Measurements from ENCODE around the gene GNAI2.
"Not testable (repeated sequence)": the region's sequence is repeated elsewhere in the genome, so short reads cannot be mapped to it uniquely, and the experiment has no call there.

Gene GNAI2

DNA sequence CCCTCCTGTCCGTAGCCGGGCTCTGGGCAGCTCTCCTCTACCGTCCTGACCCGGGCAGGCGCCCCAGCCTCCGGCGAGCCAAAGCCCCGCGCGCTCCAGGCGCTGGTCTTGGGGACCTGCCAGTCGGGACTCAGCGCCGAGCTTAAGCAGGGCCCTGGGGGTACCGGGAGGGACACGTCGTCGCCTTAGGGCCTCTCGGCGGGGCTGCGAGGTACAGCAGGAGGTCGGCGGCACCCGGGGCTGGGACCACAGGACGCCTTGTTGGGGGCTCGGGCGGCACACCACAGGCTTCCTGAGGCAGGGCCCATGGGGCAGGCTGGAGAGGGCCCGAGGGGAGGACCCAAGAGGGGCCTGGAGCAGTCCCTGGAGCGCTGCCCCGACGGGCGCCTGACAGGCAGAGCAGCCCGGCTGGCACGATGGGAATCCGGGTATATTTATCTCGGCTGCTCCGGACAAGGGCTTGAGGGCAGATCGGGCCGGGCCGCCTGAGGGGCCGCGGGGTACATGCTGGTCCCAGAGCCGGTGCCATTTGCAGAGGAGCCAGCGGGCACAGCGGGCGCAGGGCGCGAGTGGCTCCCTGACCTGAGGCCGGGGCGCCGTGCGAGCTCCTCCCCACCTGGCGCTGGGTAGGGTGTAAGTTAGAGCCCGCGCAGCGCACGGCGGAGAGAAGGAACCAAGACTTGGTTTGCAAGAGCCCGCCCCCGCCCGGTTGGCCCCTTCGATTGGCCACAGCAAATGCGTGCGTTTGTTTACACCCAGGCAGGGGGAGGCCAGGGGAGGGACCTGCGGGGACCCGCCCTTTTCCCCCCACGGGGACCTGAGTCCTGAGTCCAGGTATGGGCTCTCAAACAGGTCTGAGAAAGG lies 30.4 kb upstream of the GNAI2 start:
- TF ChIP-seq, protein P1, sequence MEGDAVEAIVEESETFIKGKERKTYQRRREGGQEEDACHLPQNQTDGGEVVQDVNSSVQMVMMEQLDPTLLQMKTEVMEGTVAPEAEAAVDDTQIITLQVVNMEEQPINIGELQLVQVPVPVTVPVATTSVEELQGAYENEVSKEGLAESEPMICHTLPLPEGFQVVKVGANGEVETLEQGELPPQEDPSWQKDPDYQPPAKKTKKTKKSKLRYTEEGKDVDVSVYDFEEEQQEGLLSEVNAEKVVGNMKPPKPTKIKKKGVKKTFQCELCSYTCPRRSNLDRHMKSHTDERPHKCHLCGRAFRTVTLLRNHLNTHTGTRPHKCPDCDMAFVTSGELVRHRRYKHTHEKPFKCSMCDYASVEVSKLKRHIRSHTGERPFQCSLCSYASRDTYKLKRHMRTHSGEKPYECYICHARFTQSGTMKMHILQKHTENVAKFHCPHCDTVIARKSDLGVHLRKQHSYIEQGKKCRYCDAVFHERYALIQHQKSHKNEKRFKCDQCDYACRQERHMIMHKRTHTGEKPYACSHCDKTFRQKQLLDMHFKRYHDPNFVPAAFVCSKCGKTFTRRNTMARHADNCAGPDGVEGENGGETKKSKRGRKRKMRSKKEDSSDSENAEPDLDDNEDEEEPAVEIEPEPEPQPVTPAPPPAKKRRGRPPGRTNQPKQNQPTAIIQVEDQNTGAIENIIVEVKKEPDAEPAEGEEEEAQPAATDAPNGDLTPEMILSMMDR (IDR thresholded peaks at IDR 0.05; ENCODE audit: extremely low read depth, missing control alignments) = no peak
- no peak for DNase-seq (ENCODE audit: low spot score)

DNA sequence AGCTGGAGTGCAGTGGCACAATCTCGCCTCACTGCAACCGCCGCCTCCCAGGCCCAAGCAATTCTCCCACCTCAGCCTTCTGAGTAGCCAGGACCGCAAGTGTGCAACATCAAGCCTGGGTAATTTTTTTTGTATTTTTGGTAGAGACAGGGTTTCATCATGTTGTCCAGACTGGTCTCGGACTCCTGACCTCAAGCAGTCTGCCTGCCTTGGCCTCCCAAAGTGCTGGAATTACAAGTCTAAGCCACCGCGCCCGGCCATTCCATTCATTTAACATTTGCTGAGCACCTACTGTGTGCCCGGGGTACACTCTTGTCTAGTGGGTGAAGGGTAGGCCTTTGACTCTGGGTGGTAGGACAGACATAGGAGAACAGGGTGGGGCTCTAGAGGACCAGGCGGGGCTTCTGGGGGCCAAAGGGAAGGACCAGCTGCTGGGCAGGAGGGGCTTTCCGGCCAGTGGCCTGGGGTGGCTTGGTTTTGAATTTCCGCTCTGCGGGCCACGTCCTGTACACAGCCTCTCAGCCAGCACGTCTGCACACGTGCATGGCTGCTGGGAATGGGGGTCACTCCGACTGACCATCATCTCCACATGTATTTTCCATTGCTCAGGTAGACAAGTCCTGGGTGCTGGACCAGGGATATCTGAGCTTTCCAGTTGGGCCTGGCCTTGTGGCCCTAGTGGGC lies 28.5 kb upstream of the GNAI2 start:
- no peak for DNase-seq (ENCODE audit: low spot score)
- TF ChIP-seq, protein P1 (IDR thresholded peaks at IDR 0.05; ENCODE audit: extremely low read depth, missing control alignments) = no peak

DNA sequence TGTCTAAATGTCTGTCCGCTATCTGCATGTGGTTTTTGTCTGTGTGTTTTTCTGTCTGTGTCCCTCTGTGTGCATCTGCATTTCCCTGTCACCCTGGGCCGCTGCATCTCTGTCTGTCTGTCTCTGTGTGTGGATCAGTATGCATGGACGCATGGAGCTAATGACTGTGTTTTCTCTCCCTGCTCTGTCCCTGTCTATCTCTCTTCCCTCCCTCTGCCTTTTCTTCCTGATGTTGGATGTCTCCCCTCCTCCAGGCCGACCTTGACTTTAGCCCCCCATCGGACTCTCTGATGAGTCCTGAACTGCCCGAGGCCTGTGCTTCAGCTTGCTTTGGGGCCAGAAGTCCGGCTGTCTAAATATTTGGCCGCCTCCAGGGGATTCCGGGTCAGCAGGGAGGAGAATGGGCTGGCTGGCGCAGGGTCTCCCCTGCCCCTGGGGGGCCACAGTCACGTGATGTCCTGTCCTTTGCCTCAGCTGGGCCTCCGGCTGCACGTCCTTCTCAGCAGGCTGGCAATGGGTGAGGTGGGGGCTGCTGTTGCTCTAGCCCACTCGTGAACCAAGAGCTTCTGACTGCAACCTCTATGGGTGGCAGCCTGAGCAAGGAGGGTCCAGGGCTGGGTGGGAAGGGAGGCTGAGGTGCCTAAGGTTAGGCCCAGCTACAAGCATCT lies 27.2 kb upstream of the GNAI2 start:
- TF ChIP-seq, protein P1 (IDR thresholded peaks at IDR 0.05; ENCODE audit: extremely low read depth, missing control alignments) = no peak
- DNase-seq (ENCODE audit: low spot score) = no peak

DNA sequence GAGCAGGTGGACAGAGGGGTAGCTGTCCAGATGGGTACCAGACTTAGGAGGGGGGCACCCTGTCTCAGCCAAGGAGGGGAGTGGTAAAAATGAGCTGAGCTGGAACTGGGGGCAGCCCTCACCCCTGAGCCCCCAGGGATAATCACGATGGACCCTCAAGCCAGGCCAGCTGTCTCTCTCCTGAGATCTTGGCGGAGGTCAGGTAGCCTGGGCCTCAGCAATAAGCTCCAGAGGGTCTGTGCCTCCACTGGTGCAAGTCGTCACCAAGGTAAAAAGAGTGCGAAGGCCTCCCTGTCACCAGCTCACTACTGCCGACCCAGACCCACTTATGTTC lies 25.9 kb upstream of the GNAI2 start:
- no peak for DNase-seq (ENCODE audit: low spot score)
- TF ChIP-seq, protein P1 (IDR thresholded peaks at IDR 0.05; ENCODE audit: extremely low read depth, missing control alignments) = no peak

DNA sequence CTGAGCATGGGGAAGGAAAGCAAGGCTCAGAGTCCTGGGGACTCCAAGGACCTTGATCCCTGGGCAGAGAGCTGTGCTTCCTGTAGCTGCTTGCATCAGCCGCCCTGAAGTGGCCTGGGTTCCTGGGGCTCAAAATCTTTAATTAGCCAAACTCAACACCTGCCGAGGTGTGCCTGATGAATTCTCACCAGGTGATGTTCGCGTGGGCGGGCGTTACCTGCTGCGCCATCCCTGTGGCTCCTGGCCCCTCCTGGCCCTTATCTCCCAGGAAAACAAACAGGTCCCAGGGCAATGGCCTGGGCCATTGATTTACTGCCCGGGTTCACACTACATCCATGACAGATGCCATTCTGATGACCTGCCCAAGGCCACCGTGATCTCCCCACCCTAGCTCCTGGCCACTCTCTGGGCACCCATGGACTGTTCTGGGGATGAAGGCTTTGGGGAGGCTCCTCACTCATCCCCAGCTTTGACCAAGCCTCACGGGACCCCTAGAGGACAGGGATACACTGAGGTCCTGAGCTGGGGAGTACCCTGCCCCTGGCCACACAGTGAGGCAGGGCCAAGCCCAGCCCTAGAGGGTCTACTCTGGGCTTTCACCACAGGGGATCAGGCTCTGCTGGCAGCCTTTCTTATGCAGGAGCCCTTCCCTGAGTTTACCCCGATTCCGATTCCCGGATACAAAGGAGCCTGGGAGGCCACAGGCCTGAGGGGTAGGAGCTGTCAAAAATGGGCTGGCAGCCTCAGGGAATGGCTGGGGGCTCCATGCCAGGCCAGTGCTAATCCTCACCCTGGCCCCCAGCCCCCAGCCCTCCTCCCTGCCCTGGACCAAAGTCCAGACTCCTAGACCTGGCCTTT lies 25.3 kb upstream of the GNAI2 start:
- TF ChIP-seq, protein P1 (IDR thresholded peaks at IDR 0.05; ENCODE audit: extremely low read depth, missing control alignments) = no peak
- DNase-seq (ENCODE audit: low spot score) = no peak

DNA sequence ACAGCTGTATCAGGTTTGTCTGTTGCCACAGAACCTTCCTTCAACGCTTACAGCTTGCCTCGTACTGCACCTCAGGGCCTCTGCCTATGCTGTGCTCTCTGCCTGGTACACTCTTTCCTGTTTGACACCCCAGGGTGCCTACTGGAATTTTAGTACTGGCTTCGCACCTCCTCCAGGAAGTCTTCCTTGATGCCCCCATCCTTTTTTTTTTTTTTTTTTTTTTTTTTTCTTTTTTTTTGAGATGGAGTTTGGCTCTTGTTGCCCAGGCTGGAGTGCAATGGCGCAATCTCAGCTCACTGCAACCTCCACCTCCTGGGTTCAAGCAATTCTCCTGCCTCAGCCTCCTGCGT lies 24.7 kb upstream of the GNAI2 start:
- DNase-seq (ENCODE audit: low spot score) = not testable (repeated sequence)

DNA sequence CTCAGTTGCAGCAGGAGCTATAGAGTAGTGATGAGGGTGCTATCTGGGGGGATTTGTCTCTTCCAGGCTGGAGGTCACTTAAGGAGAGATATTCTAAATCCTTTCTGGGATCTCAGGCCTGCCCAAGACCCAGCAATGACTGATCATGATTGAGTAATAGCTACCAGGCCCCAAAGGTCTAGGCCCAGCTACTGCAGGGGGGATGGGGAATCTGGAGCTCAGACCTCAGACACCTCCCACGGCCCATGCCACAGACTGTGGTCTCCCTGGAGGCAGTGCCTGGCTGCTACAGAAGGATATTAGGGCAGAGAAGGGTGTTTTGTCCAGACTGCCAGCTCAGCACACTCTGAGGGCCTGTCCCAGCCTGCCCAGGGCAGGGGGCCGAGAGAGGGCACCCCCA lies 24.1 kb upstream of the GNAI2 start:
- TF ChIP-seq, protein P1 (IDR thresholded peaks at IDR 0.05; ENCODE audit: extremely low read depth, missing control alignments) = no peak
- DNase-seq (ENCODE audit: low spot score) = no peak
